ENCODE measurements around the gene PARP8. TPM values are rescaled to one million over a fixed set of nuclear protein-coding genes. Genes with fewer than 3 reads are reported as not detected.
"Not testable (repeated sequence)": the region's sequence is repeated elsewhere in the genome, so short reads cannot be mapped to it uniquely, and the experiment has no call there.

PARP8 gene
- total and polyA plus RNA-seq, 2 of the 8 experiments (the other 6 are each of a cell fraction or from before 2014, with no cell fraction given), result 16.6 to 30.6 TPM

- FAIRE-seq; H2BK12ac ChIP-seq (ENCODE audit: low read depth, low read length); H3K4me3 ChIP-seq (ENCODE audit: extremely low read depth in 1 of 4, insufficient read depth in 2 of 4, low read depth in 3 of 4, low read length in 4 of 4); H2BK120ac ChIP-seq (replicated peaks; ENCODE audit: low read depth, low read length); DNase-seq (ENCODE audit: low read depth in 1 of 2, low spot score in 2 of 2); H3K23me2 ChIP-seq (ENCODE audit: low read depth, low read length); H3K27me3 ChIP-seq (replicated peaks in 1 of 4; ENCODE audit: control insufficient read depth in 3 of 4, extremely low read depth in 1 of 4, insufficient read depth in 3 of 4, low read length in 3 of 4); H4K91ac ChIP-seq (replicated peaks; ENCODE audit: insufficient read length, low read length); H3K79me1 ChIP-seq (ENCODE audit: low read depth, low read length); H3K4me1 ChIP-seq (replicated peaks in 1 of 4; ENCODE audit: control insufficient read depth in 3 of 4, insufficient read depth in 4 of 4, low read length in 3 of 4); H4K5ac ChIP-seq (ENCODE audit: insufficient read length, low read depth, low read length); H4K20me1 ChIP-seq (replicated peaks in 1 of 2; ENCODE audit: control insufficient read depth in 1 of 2, insufficient read depth in 2 of 2, low read length in 2 of 2); POLR2A ChIA-PET (ENCODE audit: partially characterized antibody); H3K4me2 ChIP-seq (ENCODE audit: insufficient read depth in 1 of 2, low read depth in 2 of 2, low read length in 2 of 2); H2AK5ac ChIP-seq (ENCODE audit: low read depth, low read length); H3K23ac ChIP-seq (ENCODE audit: insufficient read length); H3K9ac ChIP-seq (replicated peaks in 1 of 4; ENCODE audit: extremely low read depth in 1 of 4, low read depth in 3 of 4, low read length in 3 of 4); H3K27ac ChIP-seq (ENCODE audit: low read depth, low read length); CTCF ChIA-PET (ENCODE audit: partially characterized antibody); H3K18ac ChIP-seq (ENCODE audit: extremely low read depth, low read length); H3K9me3 ChIP-seq (ENCODE audit: insufficient read depth in 2 of 2, low read depth in 1 of 2, low read length in 1 of 2); H2BK20ac ChIP-seq (ENCODE audit: low read length); H3K36me3 ChIP-seq (ENCODE audit: control insufficient read depth in 2 of 4, insufficient read depth in 4 of 4, low read length in 3 of 4); H3K4ac ChIP-seq (replicated peaks; ENCODE audit: insufficient read length, low read depth, low read length); H4K8ac ChIP-seq (ENCODE audit: extremely low read depth, insufficient read depth, low read length); H2BK15ac ChIP-seq (ENCODE audit: low read length); H2BK5ac ChIP-seq (ENCODE audit: low read depth, low read length); H3K56ac ChIP-seq (replicated peaks; ENCODE audit: insufficient read length, low read depth, low read length); H3K79me2 ChIP-seq (ENCODE audit: control insufficient read depth in 1 of 2, insufficient read depth in 2 of 2, low read length in 2 of 2); H2AFZ ChIP-seq (ENCODE audit: low read length); H3K14ac ChIP-seq (ENCODE audit: insufficient read length): not testable (repeated sequence)
- 84% methylated on average over 2 of the region's 2 CpGs; no CpG with 5 or more reads in 1 of the 2 experiments for WGBS, 2 experiments (ENCODE audit: extremely low coverage in 1 of 2, insufficient coverage in 1 of 2, insufficient read length in 1 of 2, insufficient replicate concordance in 2 of 2, low coverage in 1 of 2, low lambda C conversion rate in 2 of 2, missing lambda C conversion rate in 1 of 2)
Observed at GRCh38 chr5:50634866-50635265, 31.6 kb upstream of the PARP8 start.

- H3K79me1 ChIP-seq (ENCODE audit: low read depth, low read length); H3K27ac ChIP-seq (ENCODE audit: low read depth, low read length); H3K23ac ChIP-seq (ENCODE audit: insufficient read length); H3K4me3 ChIP-seq (ENCODE audit: extremely low read depth in 1 of 4, insufficient read depth in 2 of 4, low read depth in 3 of 4, low read length in 4 of 4); H4K91ac ChIP-seq (replicated peaks; ENCODE audit: insufficient read length, low read length); H2BK12ac ChIP-seq (ENCODE audit: low read depth, low read length); H4K20me1 ChIP-seq (replicated peaks in 1 of 2; ENCODE audit: control insufficient read depth in 1 of 2, insufficient read depth in 2 of 2, low read length in 2 of 2); H3K4me2 ChIP-seq (ENCODE audit: insufficient read depth in 1 of 2, low read depth in 2 of 2, low read length in 2 of 2); H3K9ac ChIP-seq (replicated peaks in 1 of 4; ENCODE audit: extremely low read depth in 1 of 4, low read depth in 3 of 4, low read length in 3 of 4); H2BK120ac ChIP-seq (replicated peaks; ENCODE audit: low read depth, low read length); DNase-seq (ENCODE audit: low read depth in 1 of 2, low spot score in 2 of 2); H2BK15ac ChIP-seq (ENCODE audit: low read length); H3K9me3 ChIP-seq (ENCODE audit: insufficient read depth in 2 of 2, low read depth in 1 of 2, low read length in 1 of 2); H3K4ac ChIP-seq (replicated peaks; ENCODE audit: insufficient read length, low read depth, low read length); POLR2A ChIA-PET (ENCODE audit: partially characterized antibody); H3K79me2 ChIP-seq (ENCODE audit: control insufficient read depth in 1 of 2, insufficient read depth in 2 of 2, low read length in 2 of 2); H3K18ac ChIP-seq (ENCODE audit: extremely low read depth, low read length); H3K27me3 ChIP-seq (replicated peaks in 1 of 4; ENCODE audit: control insufficient read depth in 3 of 4, extremely low read depth in 1 of 4, insufficient read depth in 3 of 4, low read length in 3 of 4); CTCF ChIA-PET (ENCODE audit: partially characterized antibody); H2AK5ac ChIP-seq (ENCODE audit: low read depth, low read length); H3K56ac ChIP-seq (replicated peaks; ENCODE audit: insufficient read length, low read depth, low read length); H3K23me2 ChIP-seq (ENCODE audit: low read depth, low read length); H2BK5ac ChIP-seq (ENCODE audit: low read depth, low read length); FAIRE-seq; H3K4me1 ChIP-seq (replicated peaks in 1 of 4; ENCODE audit: control insufficient read depth in 3 of 4, insufficient read depth in 4 of 4, low read length in 3 of 4); H4K5ac ChIP-seq (ENCODE audit: insufficient read length, low read depth, low read length); H2BK20ac ChIP-seq (ENCODE audit: low read length); H2AFZ ChIP-seq (ENCODE audit: low read length); H3K36me3 ChIP-seq (ENCODE audit: control insufficient read depth in 2 of 4, insufficient read depth in 4 of 4, low read length in 3 of 4); H4K8ac ChIP-seq (ENCODE audit: extremely low read depth, insufficient read depth, low read length); H3K14ac ChIP-seq (ENCODE audit: insufficient read length): not testable (repeated sequence)
- 91% methylated on average over 2 of the region's 2 CpGs; no CpG with 5 or more reads in 1 of the 2 experiments for WGBS, 2 experiments (ENCODE audit: extremely low coverage in 1 of 2, insufficient coverage in 1 of 2, insufficient read length in 1 of 2, insufficient replicate concordance in 2 of 2, low coverage in 1 of 2, low lambda C conversion rate in 2 of 2, missing lambda C conversion rate in 1 of 2)
Observed at GRCh38 chr5:50637576-50637975, 28.9 kb upstream of the PARP8 start.

Data from H1 (cell line).